ENCODE measurements around the gene MTHFSD.
A peak's percentile ranks its signal among the peaks of the same experiment; 100 is the strongest.
"Not testable (repeated sequence)": the region's sequence is repeated elsewhere in the genome, so short reads cannot be mapped to it uniquely, and the experiment has no call there.

Gene MTHFSD, protein sequence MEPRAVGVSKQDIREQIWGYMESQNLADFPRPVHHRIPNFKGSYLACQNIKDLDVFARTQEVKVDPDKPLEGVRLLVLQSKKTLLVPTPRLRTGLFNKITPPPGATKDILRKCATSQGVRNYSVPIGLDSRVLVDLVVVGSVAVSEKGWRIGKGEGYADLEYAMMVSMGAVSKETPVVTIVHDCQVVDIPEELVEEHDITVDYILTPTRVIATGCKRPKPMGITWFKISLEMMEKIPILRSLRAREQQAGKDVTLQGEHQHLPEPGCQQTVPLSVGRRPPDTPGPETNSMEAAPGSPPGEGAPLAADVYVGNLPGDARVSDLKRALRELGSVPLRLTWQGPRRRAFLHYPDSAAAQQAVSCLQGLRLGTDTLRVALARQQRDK

DNA sequence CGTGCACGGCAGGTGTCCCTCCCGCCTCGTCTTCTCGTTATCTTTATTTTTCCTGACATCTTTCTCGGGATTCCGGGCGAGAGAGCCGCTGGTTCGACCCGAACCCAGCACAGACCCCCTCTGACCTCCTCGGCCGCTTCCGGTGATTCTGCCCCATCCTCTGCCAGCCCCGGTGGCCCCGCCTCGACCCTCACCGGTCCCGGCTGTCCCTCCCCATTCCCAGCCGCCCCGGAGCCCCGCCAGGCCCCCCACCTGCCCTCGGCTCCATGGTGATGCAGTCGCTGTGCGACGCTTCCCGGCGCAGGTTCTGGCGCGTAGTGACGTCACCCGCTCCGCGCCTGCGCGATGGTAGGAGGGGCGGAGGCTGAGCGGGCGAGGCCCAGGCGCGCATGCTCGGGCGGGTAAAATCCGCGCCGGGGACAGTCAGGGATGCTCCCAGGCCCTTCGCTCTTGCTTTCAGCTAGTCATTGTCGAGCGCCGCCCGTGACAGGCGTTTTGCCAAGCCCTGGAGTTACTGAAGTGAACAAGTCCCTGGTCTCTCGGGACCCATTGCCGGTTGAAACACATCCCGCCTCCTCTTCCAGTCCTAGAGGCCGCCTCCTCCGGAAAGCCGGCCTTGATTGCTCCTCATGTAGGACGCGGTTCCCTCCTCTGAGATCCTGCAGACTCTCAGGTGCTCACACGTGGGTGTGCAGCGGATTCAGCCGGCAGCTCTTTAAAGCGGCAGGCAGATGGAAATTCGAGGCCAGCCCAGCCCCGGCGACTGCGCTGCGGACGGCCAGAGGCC lies at the start of gene MTHFSD:
Gene MTHFSD (minus strand): TSS at position 319 of the 787 bp plus-strand sequence. CDS start 51 bp downstream, at position 268.
- DNase-seq = peak; percentile 43 to 99 (median 87)

DNA sequence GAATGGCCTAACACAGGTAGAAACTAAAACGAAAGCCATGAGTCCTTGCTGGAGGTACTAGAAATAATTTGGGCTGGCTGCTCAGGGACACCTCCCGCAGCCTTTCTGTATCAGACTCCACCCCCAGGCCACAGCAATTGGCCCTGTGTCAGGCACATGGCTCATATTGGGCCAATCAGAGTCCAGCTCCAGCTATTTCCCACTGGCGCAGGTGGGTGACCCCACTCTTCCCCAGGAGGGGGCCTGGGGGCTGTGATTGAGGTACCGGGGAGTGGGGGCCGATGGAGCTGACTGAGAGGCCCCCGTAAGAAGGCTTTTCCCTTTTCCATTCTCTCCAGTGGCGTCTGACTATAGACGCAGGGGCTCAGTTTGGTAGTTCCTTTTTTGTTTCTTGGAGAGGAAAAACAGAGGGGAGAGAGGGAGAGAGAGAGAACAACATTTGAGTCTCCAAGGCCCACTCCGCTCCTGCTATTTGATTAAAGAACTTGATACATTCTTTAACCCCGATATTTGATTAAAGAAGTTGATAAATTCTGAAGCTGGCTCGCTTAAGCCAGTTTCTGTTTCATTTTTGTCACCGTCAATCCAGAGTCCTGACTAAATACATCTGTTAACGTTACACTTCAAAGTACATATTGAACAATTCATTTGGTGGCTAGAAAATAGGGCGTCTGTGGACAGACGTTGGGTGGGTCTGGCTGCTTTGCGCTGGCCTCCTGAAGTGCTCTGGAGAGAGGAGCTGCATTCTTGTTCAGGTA lies 49.6 kb upstream of the MTHFSD start:
- DNase-seq = no peak

DNA sequence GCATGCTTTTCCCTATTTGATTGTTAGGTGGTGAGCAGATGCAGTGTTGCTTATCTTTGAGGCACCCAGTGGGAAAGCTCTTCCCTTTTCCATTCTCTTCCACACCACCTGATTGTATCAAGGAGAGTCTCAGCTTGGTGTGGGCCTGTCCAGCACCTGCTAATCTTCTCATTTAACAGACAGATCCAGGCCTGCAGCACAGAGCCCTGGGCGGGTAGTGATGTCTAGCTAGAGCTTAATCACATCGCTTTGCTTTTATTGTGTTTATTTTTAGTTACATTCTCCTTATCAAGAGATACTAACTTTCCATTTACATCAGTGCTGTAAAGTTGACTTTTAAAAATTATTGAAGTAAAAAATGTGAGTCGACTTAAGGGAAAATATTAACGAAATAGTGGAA lies 47.5 kb upstream of the MTHFSD start:
- DNase-seq = no peak

DNA sequence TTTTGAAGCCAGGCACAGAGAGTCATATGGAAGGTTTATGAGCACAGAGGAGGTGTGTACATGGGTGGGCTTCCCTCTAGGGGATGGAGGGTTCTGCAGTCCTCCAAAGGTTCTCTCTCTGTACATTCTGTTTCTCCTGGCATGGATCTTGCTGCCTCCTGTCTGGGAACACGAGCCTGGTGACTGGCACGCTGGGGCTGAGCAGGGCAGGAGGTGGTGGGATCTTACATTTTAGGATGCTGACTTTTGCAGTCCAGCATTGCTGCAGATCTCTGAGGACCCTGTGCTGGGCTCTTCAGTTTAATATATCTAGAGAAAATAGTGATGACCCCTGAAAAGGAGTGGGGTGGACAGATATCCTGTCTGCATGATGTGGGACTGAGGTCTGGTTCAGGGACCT lies 46.3 kb upstream of the MTHFSD start:
- no peak for DNase-seq

DNA sequence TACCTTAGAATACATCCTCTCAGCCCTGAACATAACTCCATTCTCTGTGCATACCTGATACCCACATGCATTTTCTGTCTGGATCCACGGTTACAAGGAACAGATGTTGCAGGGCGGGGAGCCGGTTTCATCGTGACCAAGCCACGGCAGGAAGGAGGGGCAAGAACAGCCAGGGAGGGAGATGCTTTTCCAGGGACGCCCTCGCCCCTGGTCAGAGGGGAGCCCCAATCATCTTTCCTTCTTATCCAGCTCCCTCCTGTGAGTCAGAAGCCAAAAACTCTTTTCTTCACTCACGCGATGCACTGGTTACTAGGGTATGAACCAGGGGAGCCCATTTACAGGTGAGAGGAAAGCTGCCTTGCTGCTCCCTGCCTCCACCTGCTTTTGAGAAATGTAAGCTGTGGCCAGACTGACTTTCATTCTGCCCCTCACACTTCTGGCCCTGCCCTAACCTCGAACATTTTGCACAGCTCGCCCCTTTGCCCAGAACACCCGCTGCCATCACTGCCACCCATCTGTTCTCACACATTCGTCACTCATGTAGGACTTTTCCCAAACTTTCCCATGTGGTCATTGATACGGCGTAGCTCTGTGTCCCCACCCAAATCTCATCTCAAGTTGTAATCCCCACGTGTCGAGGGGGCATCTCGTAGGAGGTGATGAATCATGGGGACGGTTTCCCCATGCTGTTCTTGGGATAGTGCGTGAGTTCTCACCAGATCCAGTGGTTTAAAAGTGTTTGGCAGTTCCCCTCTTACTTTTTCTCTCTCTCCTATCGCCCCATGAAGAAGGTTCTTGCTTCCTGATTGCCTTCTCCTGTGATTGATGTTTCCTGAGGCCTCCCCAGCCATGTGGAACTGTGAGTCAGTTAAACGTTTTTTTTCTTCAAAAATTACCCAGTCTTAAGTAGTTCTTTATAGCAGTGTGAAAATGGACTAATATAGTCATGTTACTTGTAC lies 43.9 kb upstream of the MTHFSD start:
- no peak for DNase-seq

DNA sequence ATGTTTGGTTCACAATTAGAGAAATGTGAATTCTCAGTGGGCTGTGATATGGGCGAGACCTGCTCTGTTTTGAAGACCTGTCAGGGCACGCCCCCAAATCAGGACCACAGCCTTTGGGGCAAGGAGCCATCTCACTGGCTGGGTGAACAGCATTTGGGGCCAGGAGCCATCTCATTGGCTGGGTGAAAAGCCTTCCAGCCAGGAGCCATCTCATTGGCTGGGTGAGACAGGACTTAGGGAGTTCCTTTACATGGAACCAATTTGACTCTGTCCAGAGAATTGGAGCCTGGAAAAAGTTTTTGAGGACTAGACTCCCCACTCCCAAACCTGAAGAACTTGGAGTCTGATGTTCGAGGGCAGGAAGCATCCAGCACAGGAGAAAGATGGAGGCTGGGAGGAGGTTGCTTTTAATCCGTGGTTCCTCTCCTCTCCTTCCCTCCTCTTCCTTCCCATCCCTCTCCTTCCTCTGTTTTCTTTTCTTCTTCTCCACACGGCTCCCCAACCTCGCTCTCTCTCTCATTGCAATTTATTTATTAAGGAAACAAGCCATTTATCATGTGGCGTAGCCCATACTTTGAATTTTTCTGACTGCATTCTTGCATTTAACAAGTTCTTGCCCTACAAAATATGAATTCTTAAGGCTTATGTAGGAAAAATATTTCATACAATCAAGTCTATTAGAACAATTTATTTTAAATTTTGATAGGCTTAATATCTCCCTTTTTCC lies 43.0 kb upstream of the MTHFSD start:
- no peak for DNase-seq

DNA sequence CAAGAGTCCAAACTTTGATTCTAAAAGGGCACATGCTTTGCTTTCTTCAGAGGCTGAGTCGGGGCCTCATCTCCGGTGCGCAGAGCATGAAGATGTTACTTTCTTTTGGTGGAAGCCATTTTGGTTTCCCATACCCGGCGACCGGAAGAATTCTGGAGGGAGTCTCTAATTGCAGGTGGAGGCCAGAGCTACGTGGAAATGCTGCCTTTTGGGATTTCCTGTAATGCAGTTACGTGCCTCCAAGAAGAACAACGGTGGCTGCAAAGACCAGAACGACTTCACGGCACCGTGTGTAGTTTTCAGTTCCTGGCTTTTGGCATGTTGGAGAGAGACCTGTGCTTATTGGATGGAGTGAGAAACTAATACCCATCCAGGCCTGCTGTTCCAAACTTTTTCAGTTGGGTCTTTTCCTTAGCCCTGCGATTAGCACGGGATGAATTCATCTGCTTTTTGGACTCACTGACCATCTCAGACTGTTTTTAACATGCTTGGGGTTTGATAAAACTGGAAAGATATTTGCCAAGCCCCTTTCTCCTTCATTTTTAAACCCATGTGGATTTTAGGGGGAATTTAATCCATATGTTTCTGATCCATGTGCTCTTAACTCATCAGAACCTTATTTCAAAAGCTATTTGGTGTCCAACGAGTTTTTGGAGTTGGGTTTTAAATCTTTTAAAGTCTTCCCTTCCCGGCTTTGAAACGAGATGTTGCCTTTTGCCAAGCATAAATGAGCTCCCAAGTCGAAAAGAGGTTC lies 42.3 kb upstream of the MTHFSD start:
- DNase-seq = no peak

DNA sequence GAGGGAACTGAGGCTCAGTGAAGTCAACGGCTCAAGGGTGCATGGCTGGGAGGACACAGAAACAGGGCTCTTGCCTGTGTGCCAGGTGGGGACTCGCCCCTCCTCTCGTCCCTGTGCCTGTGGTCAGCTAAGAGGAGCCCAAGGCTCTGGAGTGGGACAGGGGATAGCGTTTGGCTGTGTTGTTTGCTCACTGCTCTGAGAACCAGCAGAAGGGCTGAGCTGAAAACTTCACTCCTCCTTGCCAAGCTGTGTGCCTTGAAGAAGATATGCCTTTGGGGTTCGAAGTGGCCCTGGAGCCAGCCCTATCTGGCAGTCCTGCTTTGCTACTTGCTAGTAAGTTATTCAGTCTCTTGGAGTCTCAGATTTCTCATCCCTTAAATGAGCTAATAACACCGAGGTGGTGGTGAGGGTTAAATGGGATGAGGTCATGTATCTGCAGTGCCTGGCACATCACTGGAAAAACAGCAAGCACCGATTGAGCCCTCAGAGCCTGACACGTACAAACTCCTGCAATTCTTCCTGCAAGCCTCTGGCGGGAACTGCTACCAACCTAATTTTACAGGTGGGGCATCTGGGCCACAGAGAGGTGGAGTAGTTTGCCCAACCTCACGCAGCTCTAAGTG lies 41.1 kb upstream of the MTHFSD start:
- no peak for DNase-seq

DNA sequence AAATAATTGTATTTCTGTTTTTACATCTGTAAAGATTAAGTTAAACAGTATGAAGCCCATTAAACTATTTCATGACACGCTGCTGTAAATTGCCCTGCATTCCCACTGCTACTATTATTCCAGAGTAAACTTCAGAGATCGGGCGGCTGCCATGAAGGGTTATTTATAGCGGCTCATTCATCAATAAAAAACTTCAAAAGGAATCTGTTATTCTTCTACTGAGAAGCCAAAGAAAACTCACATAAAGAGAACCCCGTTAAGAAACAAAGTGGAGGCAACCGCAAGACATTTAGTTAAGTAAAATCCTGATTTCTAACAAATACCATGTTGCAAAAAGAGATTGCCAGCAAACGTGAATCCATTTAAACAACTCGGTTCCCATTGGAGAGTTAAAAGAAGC lies 39.7 kb upstream of the MTHFSD start:
- no peak for DNase-seq

DNA sequence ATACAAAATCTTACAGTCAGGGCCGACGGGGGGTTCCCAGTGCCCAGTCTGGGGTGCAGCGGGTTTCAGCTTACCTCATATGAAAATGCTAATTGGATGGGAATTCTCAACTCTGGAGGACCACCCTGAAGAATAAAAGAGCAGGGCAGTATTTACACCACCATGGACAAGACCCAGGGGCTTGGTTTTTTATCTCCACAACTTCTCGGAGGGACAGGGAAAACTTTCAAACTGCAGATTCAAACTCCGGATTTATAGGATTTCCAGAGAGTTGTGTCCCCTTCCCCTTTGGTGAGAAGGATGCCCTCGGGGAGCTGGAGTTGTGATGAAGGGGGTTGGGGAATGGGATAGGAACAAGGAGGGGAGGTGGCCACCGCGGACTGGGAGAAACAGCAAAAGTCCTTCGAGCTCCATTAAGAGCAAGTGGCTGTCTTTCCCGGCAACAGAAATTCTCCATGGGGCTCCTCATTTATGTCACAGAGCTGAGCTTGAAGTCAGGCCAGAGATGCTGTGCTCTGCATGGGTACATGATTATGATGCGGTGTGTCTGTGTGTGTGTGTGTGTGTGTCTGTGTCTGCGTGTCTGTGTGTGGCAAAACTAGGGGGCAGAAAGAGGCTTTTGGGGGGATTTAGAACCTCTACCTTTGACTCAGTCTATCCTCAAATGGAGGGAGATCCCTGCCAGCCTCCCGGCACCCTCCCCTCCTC lies 39.0 kb upstream of the MTHFSD start:
- no peak for DNase-seq

DNA sequence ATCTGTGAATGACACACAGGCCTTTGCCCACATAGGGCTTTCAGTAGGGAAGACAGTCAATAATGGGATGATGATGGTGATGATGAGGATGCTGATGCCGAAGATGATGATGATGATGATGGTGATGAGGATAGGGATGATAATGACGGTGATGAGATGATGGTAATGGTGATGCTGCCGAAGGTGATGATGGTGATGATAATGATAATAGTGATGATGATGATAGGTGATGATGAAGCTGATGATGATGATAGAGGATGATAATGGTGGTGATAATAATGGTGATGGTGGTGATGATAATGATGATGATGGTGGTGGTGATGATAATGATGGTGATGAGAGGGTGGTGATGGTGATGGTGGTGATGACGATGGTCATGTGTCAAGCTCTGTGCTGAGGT lies 36.2 kb upstream of the MTHFSD start:
- no peak for DNase-seq

DNA sequence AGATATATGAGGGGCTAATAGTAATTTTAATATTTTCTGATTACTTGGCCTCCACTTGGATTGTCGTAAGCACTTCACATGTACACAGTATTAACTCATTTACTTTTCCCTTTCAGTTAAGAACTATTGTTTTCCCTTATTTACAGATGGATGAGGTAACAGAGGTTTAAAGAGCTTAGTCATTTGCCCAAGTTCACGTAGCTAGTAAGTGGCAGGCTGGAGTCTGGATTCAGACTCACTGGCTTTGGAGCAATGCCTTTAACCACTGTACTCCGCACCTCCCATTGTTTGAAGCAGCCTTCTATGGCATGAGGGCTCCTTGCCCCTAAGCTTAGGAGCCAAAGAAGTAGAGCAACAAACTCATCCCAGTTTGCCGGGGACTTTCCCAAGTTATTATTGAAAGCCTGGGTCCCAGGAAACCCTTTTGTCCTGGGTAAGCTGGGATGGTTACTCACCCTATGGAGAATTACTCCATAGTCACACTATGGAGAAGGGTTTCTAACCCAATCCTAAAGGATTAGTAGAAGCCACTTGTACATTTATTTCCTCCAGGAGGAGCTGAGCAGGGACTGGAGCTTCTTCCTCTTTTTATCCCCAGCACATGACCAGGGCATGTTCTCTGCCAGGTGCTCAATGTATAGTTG lies 35.6 kb upstream of the MTHFSD start:
- no peak for DNase-seq

DNA sequence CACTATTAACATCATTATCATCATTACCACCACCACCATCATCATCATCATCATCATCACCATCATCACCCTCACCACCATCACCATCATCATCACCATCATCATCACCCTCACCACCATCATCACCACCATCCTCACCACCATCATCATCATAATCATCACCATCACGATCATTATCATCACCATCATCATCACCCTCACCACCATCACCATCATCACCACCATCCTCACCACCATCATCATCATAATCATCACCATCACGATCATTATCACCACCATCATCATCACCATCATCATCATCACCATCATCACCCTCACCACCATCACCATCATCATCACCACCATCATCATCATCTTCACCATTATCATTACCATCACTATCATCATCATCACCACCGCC lies 32.9 kb upstream of the MTHFSD start:
- not testable (repeated sequence) for DNase-seq

DNA sequence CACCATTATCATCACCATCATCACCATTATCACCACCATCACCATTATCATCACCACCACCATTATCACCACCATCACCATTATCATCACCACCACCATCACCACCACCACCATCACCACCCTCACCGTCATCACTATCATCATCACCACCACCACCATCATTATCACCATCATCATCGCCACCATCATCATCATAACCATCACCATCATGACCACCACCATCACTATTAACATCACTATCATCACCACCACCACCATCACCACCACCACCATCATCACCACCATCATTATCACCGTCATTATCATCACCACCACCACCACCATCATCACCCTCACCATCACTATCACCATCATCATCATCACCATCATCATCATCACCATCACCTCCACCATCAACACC lies 32.5 kb upstream of the MTHFSD start:
- DNase-seq = no peak

DNA sequence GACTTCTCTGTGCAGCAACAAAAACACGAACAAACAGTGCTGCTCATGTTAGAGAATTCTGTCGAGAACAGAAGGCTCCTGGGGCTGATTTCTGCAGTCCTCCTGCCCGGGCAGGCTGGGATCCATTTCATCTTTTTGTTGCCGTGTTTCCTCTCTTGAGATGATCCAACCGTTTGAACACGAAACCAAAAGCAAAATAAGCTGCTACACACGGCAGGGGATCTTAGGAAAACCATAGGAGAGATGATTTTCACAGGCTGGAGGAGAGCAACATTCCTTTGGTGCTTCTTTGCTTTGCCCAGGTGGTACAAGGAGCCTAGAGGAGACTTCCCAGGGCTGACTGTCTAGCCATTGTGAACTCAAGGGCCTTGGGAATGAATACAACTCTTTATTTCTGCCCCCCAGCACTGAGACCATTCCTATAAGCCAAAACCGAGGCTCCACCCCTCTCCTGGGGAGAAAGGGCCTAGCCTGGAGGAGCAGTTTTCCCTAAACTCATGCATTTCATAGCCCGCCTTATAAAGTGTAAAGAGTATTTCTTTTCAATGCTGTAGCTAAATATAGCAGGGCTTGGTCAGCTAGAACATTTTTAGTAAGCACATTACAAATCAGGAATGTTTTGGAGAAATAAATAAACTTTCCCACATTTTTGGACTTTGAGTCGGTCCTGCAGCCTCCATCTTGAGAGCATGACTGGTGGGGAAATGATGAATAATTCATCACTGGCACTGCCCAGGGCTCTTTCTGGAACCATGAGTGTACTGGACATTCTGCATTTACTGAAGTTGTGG lies 31.0 kb upstream of the MTHFSD start:
- DNase-seq = no peak

DNA sequence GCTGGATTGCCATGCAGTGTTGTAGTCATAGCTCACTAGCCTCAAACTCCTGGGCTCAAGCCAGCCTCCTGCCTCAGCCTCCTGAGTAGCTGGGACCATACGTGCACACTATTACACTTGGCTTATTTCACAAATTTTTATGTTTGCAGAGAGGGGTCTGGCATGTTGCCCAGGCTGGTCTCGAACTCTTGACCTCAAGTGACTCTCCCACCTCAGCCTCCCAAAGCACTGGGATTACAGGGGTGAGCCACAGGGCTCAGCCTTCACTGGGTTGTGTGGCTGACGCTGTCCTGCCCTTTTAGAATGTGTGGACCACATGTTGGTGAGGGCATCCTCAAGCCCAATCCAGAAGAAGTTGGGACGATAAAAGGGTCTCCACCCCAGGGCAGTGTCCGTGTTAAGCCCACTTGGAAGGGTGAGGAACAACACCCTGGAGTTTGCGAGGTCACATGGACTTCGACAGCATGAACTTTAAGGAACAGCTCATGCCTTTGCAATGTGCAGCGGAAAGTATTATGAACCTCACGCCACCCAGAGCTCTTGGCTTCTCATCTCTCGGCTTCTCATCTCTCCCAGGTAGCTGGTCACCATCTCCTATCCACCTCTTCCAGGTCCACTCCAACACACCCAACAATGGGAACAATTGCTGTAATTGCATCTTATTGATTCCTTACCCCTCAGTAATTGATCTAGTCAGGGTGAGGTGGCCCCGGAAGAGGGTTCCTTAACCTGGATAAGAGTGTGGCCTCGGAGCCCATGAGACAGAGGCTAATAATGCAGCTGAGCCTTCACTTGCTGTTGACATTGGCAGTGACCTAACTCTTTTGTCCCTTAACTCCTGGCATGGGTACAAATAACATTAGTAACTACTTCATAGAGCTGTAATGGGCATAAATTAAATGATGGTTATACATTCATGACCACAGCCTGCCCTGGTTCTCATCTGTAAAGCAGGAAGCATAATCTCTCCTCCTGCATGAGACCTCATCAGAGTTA lies 30.0 kb upstream of the MTHFSD start:
- no peak for DNase-seq
